ENCODE measurements around the gene CCDC88C. TPM values are rescaled to one million over a fixed set of nuclear protein-coding genes. Genes with fewer than 3 reads are reported as not detected.

CCDC88C gene
- total and polyA plus RNA-seq, 12 donors: 2.2 to 8.4 (median 4.9) TPM

DNA sequence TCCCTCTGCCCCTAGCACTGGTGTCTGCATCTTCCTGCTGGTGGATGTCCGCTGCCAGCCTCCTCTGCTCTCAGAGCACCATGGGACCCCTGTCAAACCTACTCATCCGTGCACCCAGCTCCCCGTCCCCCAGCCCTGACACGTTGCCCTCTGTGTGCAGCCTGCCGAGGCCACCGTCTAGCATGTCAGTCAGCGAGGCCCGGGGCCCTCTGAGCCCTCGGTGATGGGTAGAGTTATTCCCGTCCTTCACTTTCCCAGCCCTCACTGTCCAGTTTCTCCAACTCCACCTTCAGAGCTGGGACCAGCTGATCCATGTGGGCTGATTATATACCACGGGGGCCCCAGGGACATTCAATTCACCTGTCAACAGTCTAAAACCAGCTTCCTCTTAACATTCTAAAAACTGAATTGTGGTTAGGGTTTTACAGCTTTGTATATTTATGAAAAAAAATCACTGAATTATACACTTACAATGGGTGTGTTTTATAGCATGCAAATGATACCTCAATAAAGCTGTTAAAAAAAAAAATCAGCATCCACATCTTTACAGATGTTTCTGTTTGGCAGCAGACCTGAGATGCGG lies 61.3 kb downstream of the CCDC88C start:
- Histone ChIP-seq H3K27ac (peak overlapping the region in 1 of 10 donors; percentile 40), H3K4me3 (no peak overlapping the region), H3K9me3 (no peaks in the 10 kb centered on the region), H3K27me3 (peaks cover 0 to 17% (median 8%) of the 10 kb centered on the region in 7 donors), H3K36me3 (peaks cover 0 to 25% (median 0%) of the 10 kb centered on the region in 9 donors), H3K4me1 (peaks cover 0 to 50% (median 15%) of the 10 kb centered on the region in 9 donors)
- intact Hi-C loops (cut with DNase I): no loop called here
- DNase-seq (no peak), ATAC-seq (no peak)
- TF ChIP-seq, protein P1, sequence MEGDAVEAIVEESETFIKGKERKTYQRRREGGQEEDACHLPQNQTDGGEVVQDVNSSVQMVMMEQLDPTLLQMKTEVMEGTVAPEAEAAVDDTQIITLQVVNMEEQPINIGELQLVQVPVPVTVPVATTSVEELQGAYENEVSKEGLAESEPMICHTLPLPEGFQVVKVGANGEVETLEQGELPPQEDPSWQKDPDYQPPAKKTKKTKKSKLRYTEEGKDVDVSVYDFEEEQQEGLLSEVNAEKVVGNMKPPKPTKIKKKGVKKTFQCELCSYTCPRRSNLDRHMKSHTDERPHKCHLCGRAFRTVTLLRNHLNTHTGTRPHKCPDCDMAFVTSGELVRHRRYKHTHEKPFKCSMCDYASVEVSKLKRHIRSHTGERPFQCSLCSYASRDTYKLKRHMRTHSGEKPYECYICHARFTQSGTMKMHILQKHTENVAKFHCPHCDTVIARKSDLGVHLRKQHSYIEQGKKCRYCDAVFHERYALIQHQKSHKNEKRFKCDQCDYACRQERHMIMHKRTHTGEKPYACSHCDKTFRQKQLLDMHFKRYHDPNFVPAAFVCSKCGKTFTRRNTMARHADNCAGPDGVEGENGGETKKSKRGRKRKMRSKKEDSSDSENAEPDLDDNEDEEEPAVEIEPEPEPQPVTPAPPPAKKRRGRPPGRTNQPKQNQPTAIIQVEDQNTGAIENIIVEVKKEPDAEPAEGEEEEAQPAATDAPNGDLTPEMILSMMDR (IDR thresholded peaks at IDR 0.05): no peak
- 64 to 74% methylated on average over 12 of the region's 12 CpGs for WGBS, 2 donors

DNA sequence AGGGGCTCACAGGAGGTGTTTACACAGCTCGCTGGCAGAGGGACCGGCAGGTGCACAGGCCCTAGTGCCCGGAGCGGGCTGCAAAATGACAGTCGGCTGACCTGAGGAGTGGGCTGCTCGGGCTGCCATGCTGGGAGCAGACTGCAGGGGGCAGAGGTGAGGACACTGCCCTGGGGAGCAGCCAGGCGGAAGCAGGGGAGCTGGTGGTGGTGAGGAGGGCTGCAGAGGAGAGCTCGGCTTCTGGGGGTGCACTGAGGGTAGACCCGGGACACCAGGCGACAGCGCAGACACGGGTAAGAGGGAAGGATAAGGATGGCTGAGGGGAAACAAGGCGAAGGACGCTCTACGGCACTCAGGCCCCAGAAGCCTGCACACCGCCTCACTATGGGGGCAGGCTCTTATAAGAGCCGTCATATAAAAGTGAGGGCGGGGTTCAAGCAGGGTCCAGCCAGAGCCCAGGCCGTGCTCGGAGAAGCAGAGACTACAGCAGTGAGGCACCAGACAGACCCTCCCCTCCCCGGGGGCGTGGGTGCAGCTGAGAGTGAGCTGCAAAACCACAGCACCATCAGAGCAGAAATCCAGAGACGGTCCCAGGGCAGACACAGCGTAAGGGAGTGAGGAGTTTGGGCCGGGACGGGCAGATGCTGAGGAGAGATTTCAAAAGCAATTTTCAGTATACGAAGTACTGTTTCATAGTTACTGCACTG lies 62.5 kb downstream of the CCDC88C start:
- TF ChIP-seq, protein P1 (IDR thresholded peaks at IDR 0.05): peak in 4 of 9 donors; percentile 7 to 38 (median 28)
- no peak for ATAC-seq
- no peak overlapping the region for H3K4me3 ChIP-seq
- no peaks in the 10 kb centered on the region for H3K9me3 ChIP-seq
- 68 to 74% methylated on average over 27 of the region's 27 CpGs for WGBS, 2 donors
- DNase-seq: no peak
- peaks cover 0 to 17% (median 8%) of the 10 kb centered on the region in 7 donors for H3K27me3 ChIP-seq
- H3K27ac ChIP-seq: peak overlapping the region in 1 of 10 donors; percentile 56
- H3K36me3 ChIP-seq: peaks cover 0 to 25% (median 0%) of the 10 kb centered on the region in 9 donors
- intact Hi-C loops (cut with DNase I): no loop called here
- H3K4me1 ChIP-seq: peaks cover 0 to 51% (median 15%) of the 10 kb centered on the region in 9 donors

DNA sequence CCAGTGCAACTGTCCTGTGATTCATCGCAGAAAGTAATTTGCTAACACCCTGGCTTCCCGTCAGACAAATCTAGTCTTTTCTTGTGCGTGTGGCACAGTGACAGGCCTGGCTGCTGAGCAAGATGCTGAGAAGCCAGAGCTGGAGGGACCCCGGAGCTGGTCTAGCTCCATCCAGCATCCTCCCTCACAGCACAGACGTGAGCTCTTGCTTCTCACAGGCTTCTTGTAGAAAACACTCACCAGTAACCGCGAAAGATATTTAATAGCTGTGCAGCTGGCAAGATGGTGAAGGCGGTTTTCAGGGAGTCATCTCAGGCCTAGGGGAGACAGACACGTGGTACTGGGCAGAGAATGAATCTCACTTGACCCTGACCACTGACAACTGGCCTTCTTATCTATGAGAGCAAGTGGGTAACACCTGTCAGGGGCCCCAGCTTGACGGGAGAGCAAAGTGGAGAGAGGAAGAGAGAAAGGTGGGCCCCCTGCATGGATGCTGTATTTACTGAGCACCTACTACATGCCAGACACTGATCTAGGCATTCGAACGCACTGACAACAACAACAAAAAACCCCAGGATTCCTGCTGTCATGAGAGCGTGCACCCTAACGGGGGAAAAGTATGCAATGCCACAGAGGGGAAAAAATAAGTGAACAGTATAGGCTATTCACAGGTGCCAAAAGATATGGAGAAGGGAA lies 63.3 kb downstream of the CCDC88C start:
- TF ChIP-seq, protein P1 (IDR thresholded peaks at IDR 0.05): no peak
- peaks cover 0 to 58% (median 15%) of the 10 kb centered on the region in 9 donors for H3K4me1 ChIP-seq
- H3K4me3 ChIP-seq: no peak overlapping the region
- H3K27me3 ChIP-seq: peaks cover 0 to 17% (median 8%) of the 10 kb centered on the region in 7 donors
- DNase-seq (no peak), ATAC-seq (no peak)
- H3K36me3 ChIP-seq: peaks cover 0 to 23% (median 0%) of the 10 kb centered on the region in 9 donors
- intact Hi-C loops (cut with DNase I): no loop called here
- H3K9me3 ChIP-seq: no peaks in the 10 kb centered on the region
- 79 to 85% methylated on average over 14 of the region's 14 CpGs for WGBS, 2 donors
- H3K27ac ChIP-seq: no peak overlapping the region

Data from heart right ventricle (tissue), 16 donors.